IPS-15b (cell line): ENCODE data around the gene ISG20.
"Not testable (repeated sequence)": the region's sequence is repeated elsewhere in the genome, so short reads cannot be mapped to it uniquely, and the experiment has no call there.

Experiments
- H3K27me3 ChIP-seq: one replicate; pipeline ENCODE4 v1.6.1; 2013; ENCODE audit warnings: low read length; ENCODE audit not compliant: control insufficient read depth, insufficient read depth
- H3K36me3 ChIP-seq: one replicate; pipeline ENCODE4 v1.6.1; 2013; ENCODE audit warnings: low read length; ENCODE audit not compliant: control insufficient read depth, insufficient read depth
- H3K4me1 ChIP-seq: one replicate; pipeline ENCODE4 v1.6.1; 2013; ENCODE audit warnings: mild to moderate bottlenecking, low read length; ENCODE audit not compliant: control insufficient read depth, insufficient read depth
- H3K4me3 ChIP-seq: one replicate; pipeline ENCODE4 v1.5.1; 2013; ENCODE audit warnings: low read depth, low read length
- H3K9ac ChIP-seq: one replicate; pipeline ENCODE4 v1.6.1; 2013; ENCODE audit warnings: low read depth, mild to moderate bottlenecking, low read length
- H3K9me3 ChIP-seq: one replicate; pipeline ENCODE4 v1.6.1; 2013; ENCODE audit warnings: mild to moderate bottlenecking, low read length; ENCODE audit not compliant: control insufficient read depth, insufficient read depth

The ISG20 gene

DNA sequence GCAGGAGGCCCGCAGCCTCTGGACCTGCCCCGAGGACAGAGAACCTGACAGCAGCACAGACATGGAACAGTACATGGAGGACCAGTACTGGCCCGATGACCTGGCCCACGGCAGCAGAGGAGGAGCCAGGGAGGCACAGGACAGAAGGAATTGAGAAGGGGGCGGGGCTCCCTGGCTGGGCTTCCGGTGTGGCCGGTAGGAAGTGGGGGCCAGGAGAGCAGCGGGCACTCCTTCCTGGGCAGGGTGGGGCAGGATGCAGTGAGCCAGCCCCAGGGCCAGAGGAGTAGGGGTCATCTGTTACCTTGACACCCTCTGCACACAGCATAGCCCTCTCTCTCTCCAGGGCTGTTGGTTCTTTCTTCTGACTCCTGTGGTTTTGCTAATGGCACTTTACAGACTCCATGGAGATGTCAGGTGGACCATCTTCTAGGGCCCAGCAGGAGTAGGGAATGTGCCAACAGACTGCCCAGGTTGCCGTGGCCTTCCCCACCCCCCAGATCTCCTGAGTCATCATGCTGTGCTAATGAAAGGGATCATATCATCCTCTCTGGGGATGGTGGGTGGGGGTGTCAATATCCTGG, 8.6 kb upstream of the ISG20 start:
- no peak overlapping the region for H3K4me3 ChIP-seq
- no peaks in the 10 kb centered on the region for H3K27me3 ChIP-seq
- peaks cover 14% of the 10 kb centered on the region for H3K4me1 ChIP-seq
- no peaks in the 10 kb centered on the region for H3K9me3 ChIP-seq
- no peak overlapping the region for H3K9ac ChIP-seq
- H3K36me3 ChIP-seq: peaks cover 68% of the 10 kb centered on the region

DNA sequence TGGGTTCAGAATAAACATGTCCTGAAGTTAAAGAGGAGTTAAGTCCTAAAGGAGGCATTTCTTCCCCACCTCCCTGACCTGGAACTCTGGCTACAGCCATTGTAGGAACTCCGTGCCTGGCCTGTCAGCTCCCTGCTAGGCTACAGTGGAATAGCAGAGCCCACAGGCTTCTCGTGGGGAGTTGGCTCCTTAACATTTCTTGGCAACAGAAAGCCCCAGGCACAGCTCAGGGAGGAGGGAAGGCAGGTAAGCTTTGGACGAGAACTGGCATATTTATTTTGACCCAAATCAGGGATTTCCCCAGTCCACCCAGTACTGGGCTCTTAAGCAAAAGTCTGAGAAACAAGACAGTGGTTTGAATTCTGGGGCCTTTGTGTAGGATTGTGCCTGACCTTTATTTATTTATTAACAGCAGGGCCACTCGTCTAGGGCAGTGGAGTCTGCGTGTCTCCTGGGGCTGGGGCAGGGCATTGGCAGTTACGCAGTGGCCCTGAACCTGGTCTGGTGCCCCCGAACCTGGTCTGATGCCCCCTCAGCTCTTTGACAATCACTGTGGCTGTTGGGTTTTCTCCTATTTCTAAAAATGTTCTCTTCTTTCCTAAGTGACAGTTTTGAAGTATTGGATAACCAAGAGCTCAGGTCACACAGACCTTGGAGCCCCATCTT, 7.9 kb upstream of the ISG20 start:
- Histone ChIP-seq H3K9me3 (no peaks in the 10 kb centered on the region), H3K9ac (no peak overlapping the region), H3K4me3 (no peak overlapping the region), H3K27me3 (no peaks in the 10 kb centered on the region), H3K4me1 (peaks cover 20% of the 10 kb centered on the region), H3K36me3 (peaks cover 66% of the 10 kb centered on the region)

DNA sequence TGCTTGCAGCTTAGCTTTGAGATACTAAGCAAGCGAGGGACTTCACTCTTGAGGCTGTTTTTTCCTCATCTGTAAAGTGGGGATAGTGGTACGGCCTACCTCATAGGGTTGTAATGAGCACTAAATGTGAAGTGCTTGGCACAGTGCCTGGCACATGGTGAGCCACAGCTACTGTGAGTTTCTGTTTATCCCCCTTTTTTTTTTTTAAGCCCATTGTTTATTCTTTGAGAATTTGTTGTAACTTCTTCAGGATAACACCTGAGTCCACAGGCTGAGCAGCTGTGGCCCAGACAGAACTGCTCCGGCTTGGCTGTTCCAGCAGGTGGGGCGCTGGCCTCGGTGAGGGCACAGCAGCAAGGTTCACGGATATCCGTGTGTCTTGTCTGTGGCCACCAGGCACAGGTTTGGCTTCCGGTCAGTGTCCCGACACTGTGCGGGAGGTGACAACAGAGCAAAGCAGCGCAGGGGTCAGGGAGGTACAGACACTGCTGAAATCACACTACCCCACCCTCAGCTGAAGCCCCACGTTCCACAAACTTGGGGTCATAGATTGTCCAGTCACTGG, 7.3 kb upstream of the ISG20 start:
- no peaks in the 10 kb centered on the region for H3K9me3 ChIP-seq
- no peak overlapping the region for H3K9ac ChIP-seq
- H3K36me3 ChIP-seq: peaks cover 60% of the 10 kb centered on the region
- no peaks in the 10 kb centered on the region for H3K27me3 ChIP-seq
- no peak overlapping the region for H3K4me3 ChIP-seq
- H3K4me1 ChIP-seq: peaks cover 24% of the 10 kb centered on the region

DNA sequence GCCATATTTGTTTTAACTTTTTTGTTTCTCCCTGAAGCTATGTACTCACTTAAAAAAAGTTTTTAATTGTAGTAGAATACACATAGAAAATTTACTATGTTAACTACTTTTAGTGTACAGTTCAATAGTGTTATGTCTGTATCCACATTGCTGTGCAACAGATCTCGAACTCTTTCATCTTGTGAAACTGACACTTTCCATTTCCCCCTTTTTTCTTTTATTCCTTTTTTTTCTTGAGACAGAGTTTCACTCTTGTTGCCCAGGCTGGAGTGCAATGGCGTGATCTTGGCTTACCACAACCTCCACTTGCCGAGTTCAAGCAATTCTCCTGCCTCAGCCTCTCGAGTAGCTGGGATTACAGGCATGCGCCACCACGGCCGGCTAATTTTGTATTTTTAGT, 6.0 kb upstream of the ISG20 start:
- H3K9ac ChIP-seq, H3K4me3 ChIP-seq, H3K27me3 ChIP-seq, H3K9me3 ChIP-seq: not testable (repeated sequence)
- H3K4me1 ChIP-seq: peaks cover 13% of the 10 kb centered on the region
- H3K36me3 ChIP-seq: peaks cover 48% of the 10 kb centered on the region

DNA sequence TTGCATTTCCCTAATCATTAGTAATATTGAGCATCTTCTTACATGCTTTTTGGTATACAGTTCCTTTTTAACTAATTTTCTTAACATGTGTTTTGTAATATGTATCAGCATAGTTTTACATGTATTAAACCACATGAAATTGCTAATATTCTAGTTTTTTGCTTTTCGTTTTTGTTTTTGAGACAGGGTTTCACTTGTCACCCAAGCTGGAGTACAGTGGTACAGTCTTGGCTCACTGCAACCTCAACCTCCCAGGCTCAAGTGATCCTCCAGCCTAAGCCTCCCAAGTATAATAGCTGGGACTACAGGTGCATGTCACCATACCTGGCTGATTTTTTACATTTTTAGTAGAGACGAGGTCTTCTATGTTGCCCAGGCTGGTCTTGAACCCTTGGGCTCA, 4.4 kb upstream of the ISG20 start:
- H3K4me3 ChIP-seq: no peak overlapping the region
- no peaks in the 10 kb centered on the region for H3K9me3 ChIP-seq
- H3K27me3 ChIP-seq: no peaks in the 10 kb centered on the region
- H3K36me3 ChIP-seq: peaks cover 31% of the 10 kb centered on the region
- H3K9ac ChIP-seq: no peak overlapping the region
- peaks cover 20% of the 10 kb centered on the region for H3K4me1 ChIP-seq

DNA sequence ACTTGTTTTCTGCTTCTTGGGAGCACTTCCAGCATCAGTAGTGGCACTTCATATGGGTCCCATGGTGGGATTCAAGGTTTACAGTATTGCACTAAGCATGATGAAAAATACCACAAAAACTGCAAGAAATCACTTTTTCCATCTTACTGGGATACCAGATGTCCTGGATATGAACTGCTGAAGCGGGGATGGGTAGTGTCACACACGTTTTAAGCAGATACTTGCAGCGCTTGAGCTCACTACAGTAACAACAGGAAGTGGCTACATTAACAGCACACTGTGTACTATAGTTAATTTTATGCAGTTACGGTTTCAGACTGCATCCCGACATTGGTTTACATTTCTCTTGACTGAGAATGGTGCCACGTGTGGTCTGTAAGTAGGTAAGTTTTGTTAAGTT, 3.5 kb upstream of the ISG20 start:
- Histone ChIP-seq H3K9ac (no peak overlapping the region), H3K36me3 (peaks cover 22% of the 10 kb centered on the region), H3K27me3 (no peaks in the 10 kb centered on the region), H3K9me3 (no peaks in the 10 kb centered on the region), H3K4me3 (no peak overlapping the region), H3K4me1 (peaks cover 20% of the 10 kb centered on the region)

DNA sequence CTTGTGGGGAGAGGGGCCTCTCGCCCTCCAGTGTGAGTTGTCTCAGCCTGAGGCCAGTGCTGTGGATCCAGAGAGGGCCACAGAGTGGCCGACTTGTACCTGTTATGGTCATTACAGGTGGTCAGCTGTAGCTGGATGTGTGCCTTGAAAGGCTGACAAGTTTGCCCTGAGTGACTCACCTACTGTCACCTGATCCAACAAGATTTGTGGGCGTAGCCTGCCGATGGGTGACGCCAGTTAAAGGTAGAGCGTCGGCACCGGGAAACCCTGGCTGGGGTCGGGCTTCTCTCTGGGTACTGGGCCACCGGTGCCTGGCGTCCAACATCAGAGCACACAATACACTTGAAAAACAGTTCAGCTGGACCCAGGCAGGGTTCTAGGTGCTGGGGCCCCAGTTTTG, 2.8 kb upstream of the ISG20 start:
- no peaks in the 10 kb centered on the region for H3K27me3 ChIP-seq
- H3K9me3 ChIP-seq: no peaks in the 10 kb centered on the region
- no peak overlapping the region for H3K9ac ChIP-seq
- H3K4me3 ChIP-seq: no peak overlapping the region
- H3K4me1 ChIP-seq: peaks cover 20% of the 10 kb centered on the region
- H3K36me3 ChIP-seq: peaks cover 15% of the 10 kb centered on the region

DNA sequence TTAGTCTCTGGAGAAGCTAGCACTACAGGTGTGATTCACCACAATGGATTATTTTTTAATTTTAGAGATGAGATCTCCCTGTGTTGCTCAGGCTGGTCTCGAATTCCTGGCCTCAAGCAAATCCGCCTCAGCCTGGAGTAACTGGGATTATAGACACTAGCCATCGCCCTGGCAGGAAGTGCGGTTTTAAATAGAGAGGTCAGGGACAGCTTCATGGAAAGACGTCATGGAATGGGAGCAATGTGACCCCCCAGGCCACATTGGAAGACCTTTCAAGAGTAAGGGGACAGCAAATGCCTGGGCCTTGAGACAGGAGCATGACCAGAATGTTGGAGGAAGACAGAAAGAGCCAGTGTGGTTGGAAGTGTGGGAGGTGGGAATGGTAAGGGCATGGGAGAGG, 2.2 kb upstream of the ISG20 start:
- H3K9me3 ChIP-seq: no peaks in the 10 kb centered on the region
- H3K9ac ChIP-seq: no peak overlapping the region
- no peak overlapping the region for H3K4me3 ChIP-seq
- H3K4me1 ChIP-seq: peaks cover 20% of the 10 kb centered on the region
- H3K36me3 ChIP-seq: peaks cover 10% of the 10 kb centered on the region
- H3K27me3 ChIP-seq: no peaks in the 10 kb centered on the region

DNA sequence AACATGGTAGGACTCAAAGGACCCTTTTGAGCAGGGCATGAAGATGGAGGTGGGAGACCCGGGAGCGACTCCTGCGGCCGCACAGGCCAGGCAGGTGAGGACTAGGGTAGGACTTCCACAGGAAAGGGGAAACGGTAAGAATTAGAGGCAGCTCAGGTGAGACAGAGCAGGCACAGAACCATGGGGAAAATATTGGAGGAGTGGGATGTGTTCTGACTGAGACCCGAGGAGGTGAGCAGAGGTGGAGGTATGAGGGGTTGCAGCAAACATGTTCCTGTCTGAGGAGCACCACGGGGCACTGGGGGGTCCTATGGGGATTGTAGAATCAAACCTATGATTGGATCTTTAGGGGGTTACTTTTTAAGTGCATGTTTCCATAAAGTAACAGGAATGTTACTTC, 1.4 kb upstream of the ISG20 start:
- Histone ChIP-seq H3K4me3 (no peak overlapping the region), H3K9me3 (no peaks in the 10 kb centered on the region), H3K27me3 (no peaks in the 10 kb centered on the region), H3K36me3 (peaks cover 4% of the 10 kb centered on the region), H3K4me1 (peaks cover 20% of the 10 kb centered on the region), H3K9ac (no peak overlapping the region)

DNA sequence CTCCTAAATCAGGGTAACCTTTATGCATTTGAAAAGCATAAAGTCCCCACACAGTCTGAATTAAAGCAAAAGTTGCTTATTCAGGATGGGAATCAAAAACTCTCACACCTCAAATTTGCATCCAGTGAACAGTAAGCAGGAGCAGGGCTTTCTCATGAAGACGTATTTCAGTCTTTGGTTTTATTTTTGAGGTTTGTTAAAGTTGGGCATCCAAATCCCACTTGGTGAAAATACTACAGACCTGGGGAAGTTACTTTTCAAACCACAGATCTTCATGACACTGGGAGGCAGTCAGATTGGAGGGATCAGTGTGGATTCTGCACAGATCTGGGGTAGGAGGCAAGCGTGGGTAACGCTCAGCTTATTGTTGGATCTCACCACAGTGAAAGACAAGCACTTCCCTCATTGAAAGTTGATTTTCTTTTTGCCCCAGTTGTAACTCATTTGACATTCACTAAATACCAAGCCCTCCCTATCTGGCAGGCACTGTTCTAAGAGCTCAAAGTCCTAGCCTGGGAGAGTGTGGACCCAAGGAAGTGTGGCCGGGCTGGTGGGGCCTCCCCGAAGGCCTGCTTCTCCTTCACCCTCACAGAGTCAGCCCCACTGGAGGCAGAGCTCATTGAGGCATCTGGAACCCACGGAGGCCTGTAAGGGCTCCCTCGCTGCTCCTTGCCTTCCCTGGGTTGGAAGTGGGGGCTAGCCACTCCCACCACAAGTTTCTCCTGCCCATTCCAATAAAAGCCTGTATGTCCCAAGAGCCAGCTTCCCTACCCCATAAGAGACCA, 783 bp upstream of the ISG20 start:
- Histone ChIP-seq H3K9me3 (no peaks in the 10 kb centered on the region), H3K4me1 (peaks cover 20% of the 10 kb centered on the region), H3K9ac (peak overlapping the region; percentile 55), H3K36me3 (peaks cover under 1% of the 10 kb centered on the region), H3K27me3 (no peaks in the 10 kb centered on the region), H3K4me3 (peak overlapping the region; percentile 28)

DNA sequence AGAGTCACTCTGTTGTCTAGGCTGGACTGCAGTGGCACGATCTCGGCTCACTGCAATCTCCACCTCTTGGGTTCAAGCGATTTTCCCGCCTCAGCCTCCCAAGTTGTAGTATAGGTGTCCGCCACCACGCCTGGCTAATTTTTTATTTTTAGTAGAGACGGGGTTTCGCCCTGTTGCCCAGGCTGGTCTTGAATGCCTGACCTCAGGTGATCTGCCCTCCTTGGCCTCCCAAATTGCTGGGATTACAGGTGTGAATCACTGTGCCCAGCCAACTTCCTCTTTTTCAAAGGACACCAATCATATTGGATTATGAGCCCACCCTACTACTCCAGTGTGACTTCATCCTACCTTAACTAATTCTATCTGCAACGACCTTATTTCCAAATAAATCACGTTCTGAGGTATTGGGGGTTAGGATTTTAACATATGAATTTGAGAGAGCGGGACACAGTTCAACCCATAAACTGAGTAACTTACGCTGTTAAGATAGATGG, 3.2 kb downstream of the ISG20 start:
- H3K9ac ChIP-seq: no peak overlapping the region
- H3K27me3 ChIP-seq: no peaks in the 10 kb centered on the region
- peaks cover 7% of the 10 kb centered on the region for H3K4me1 ChIP-seq
- H3K9me3 ChIP-seq: no peaks in the 10 kb centered on the region
- no peak overlapping the region for H3K4me3 ChIP-seq
- no peaks in the 10 kb centered on the region for H3K36me3 ChIP-seq
